ENCODE results near the gene KCNJ10.
A peak's percentile ranks its signal among the peaks of the same experiment; 100 is the strongest.
"Not testable (repeated sequence)": the region's sequence is repeated elsewhere in the genome, so short reads cannot be mapped to it uniquely, and the experiment has no call there.

The KCNJ10 gene

GRCh38 chr1:160056648-160057169 is 13.3 kb downstream of the KCNJ10 start:
- peaks cover 2% of the 10 kb centered on the region for H3K36me3 Mint-ChIP-seq (ENCODE audit: insufficient read depth)
- ATAC-seq (replicated peaks; ENCODE audit: extremely low read depth, poor library complexity, severe bottlenecking) (no peak), DNase-seq (ENCODE audit: low spot score in 2 of 2) (no peak)
- no peaks in the 10 kb centered on the region for H3K9me3 Mint-ChIP-seq
- H3K27ac Mint-ChIP-seq (ENCODE audit: low read depth): no peak overlapping the region
- H3K27me3 Mint-ChIP-seq: peaks cover 86% of the 10 kb centered on the region
- no peaks in the 10 kb centered on the region for H3K4me1 Mint-ChIP-seq
- H3K4me3 Mint-ChIP-seq: no peak overlapping the region

DNA sequence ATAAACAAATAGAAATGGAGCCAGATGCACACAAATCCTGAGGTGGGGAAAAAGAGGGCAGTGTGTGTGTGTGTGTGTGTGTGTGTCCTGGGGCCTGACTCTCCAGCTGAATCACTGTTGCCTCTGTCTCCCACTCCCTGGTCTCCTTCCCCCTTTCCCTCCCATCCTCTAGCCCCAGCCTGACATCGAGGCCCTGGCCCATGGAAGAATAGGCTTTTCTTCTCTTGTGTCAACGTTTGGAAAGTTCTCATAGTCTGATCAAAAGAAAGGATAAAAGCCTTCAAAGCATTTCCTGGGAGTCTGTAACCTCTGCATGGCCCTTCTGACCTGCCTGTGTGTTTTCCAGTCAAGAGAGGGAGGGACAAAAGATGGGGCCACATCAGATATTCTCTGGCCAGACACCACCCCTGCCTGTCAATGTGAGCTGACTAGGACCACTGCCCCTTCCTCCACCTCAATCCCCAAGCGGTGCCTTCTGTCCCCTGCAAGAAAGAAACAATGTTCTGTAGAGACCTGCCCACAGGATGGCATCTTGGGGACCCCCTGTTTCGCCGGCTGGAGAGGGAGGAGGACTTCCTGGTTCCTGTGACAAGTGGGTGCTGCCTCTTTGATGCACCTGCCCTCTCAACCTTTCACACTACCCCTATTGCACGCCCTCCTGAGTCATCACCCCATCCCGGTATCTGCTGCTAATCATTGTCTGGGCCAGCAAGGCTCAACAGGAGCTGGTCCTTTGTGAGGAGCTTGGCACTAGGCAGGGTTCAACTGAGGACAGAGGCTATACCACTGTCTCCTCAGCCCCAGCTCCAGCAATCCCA is 16.2 kb downstream of the KCNJ10 start:
- H3K36me3 Mint-ChIP-seq (ENCODE audit: insufficient read depth): peaks cover 2% of the 10 kb centered on the region
- no peaks in the 10 kb centered on the region for H3K9me3 Mint-ChIP-seq
- ATAC-seq (replicated peaks; ENCODE audit: extremely low read depth, poor library complexity, severe bottlenecking) (no peak), DNase-seq (ENCODE audit: low spot score in 2 of 2) (no peak)
- no peak overlapping the region for H3K27ac Mint-ChIP-seq (ENCODE audit: low read depth)
- peaks cover 95% of the 10 kb centered on the region for H3K27me3 Mint-ChIP-seq
- no peak overlapping the region for H3K4me3 Mint-ChIP-seq
- no peaks in the 10 kb centered on the region for H3K4me1 Mint-ChIP-seq

DNA sequence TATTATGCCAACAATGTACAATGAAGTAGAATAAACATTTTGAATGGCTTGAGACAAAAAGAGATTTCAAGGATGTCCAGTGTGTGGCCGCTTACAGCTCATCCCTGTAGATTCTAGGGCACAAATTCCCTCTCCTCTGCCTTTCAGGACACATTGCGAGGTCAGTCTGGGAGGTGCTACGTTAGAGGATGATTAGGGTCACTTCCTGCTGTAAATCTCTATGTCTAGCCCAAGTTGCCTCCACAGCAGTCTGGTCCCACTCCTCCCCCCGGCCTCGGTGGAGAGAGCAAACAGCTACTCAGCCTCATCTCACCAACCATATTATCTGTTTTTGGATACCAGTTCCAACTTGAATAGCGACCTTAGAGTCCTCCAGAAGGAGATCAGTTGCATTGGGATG is 17.0 kb downstream of the KCNJ10 start:
- no peak overlapping the region for H3K27ac Mint-ChIP-seq (ENCODE audit: low read depth)
- ATAC-seq (replicated peaks; ENCODE audit: extremely low read depth, poor library complexity, severe bottlenecking) (no peak), DNase-seq (ENCODE audit: low spot score in 2 of 2) (no peak)
- no peak overlapping the region for H3K4me3 Mint-ChIP-seq
- H3K9me3 Mint-ChIP-seq: no peaks in the 10 kb centered on the region
- H3K36me3 Mint-ChIP-seq (ENCODE audit: insufficient read depth): peaks cover 2% of the 10 kb centered on the region
- H3K4me1 Mint-ChIP-seq: no peaks in the 10 kb centered on the region
- H3K27me3 Mint-ChIP-seq: peaks cover 89% of the 10 kb centered on the region

DNA sequence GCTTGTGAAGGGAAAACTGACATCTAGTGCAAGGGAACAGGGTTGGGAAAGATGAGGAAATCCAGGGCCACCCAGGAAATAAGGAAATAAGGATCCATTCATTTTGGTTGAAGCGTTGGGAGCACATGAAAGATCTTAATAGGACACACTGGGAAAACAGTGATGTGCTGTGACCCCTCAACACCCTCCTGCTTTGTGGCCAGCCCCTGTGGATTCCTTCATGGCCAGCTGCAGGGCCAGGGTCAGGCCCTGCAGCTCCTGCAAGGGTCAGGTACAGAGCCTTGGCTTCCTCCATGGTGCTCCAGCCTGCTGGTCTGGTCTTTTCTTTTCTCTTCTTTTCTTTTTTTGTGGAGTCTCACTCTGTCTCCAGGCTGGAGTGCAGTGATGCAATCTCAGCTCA is 19.3 kb downstream of the KCNJ10 start:
- H3K9me3 Mint-ChIP-seq: no peaks in the 10 kb centered on the region
- no peak for ATAC-seq (replicated peaks; ENCODE audit: extremely low read depth, poor library complexity, severe bottlenecking)
- peaks cover 12% of the 10 kb centered on the region for H3K4me1 Mint-ChIP-seq
- peaks cover 2% of the 10 kb centered on the region for H3K36me3 Mint-ChIP-seq (ENCODE audit: insufficient read depth)
- no peak overlapping the region for H3K27ac Mint-ChIP-seq (ENCODE audit: low read depth)
- H3K4me3 Mint-ChIP-seq: no peak overlapping the region
- no peak for DNase-seq (ENCODE audit: low spot score in 2 of 2)
- peaks cover 76% of the 10 kb centered on the region for H3K27me3 Mint-ChIP-seq

GRCh38 chr1:160050182-160050581 is 19.8 kb downstream of the KCNJ10 start:
- Mint-ChIP-seq H3K27me3 (peaks cover 72% of the 10 kb centered on the region), H3K4me1 (peaks cover 12% of the 10 kb centered on the region)
- not testable (repeated sequence) for H3K9me3 Mint-ChIP-seq; H3K4me3 Mint-ChIP-seq; H3K27ac Mint-ChIP-seq (ENCODE audit: low read depth); DNase-seq (ENCODE audit: low spot score in 2 of 2); H3K36me3 Mint-ChIP-seq (ENCODE audit: insufficient read depth); ATAC-seq (replicated peaks; ENCODE audit: extremely low read depth, poor library complexity, severe bottlenecking)

- Mint-ChIP-seq H3K36me3 (ENCODE audit: insufficient read depth) (peaks cover 2% of the 10 kb centered on the region), H3K27ac (ENCODE audit: low read depth) (no peak overlapping the region), H3K4me1 (peaks cover 12% of the 10 kb centered on the region), H3K9me3 (no peaks in the 10 kb centered on the region), H3K4me3 (no peak overlapping the region), H3K27me3 (peaks cover 61% of the 10 kb centered on the region)
- no peak for ATAC-seq (replicated peaks; ENCODE audit: extremely low read depth, poor library complexity, severe bottlenecking)
- no peak for DNase-seq (ENCODE audit: low spot score in 2 of 2)
Observed at GRCh38 chr1:160049101-160049500, 20.9 kb downstream of the KCNJ10 start.

GRCh38 chr1:160048335-160048734 is 21.6 kb downstream of the KCNJ10 start:
- Mint-ChIP-seq H3K9me3 (no peaks in the 10 kb centered on the region), H3K4me1 (peaks cover 12% of the 10 kb centered on the region), H3K27me3 (peaks cover 53% of the 10 kb centered on the region), H3K27ac (ENCODE audit: low read depth) (no peak overlapping the region), H3K4me3 (no peak overlapping the region), H3K36me3 (ENCODE audit: insufficient read depth) (peaks cover 2% of the 10 kb centered on the region)
- DNase-seq (ENCODE audit: low spot score in 2 of 2) (no peak), ATAC-seq (replicated peaks; ENCODE audit: extremely low read depth, poor library complexity, severe bottlenecking) (no peak)

DNA sequence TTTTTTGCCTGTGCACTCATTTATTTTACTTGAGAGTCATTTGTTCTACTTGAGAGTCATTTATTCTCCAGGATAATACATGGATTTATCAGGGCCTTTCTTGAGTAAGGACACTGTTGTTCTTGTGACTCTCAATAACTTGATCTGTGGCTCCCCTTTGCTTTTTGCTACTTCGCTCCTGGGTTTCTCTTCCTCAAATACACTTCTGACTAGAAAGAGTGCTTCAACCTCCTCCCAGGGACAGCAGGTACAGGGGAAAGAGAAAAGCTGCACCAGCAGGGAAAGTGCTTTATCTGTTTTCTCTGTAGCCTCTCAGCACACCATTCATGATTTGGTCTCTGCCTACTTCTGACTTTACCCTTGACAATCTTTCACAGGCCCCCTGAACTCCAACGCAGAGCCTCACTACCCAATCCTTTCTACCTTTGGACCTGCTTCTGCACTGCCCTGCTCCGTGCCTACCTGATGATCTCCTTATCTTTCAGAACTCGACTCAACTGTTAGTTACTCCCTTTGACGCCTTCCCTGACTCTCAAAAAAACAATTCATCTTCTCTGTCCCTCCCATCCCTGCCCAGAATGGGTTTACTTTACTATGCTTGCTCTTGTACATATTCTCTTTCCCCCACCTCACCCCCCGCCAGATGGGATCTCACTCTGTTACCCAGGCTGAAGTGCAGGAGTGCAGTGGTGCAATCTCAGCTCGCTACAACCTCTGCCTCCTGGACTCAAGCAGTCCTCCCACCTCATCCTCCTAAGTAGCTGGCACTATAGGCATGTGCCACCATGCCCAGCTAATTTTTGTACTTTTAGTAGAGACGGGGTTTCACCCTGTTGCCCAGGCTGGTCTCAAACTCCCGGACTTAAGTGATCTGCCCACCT is 22.6 kb downstream of the KCNJ10 start:
- Mint-ChIP-seq H3K27ac (ENCODE audit: low read depth) (no peak overlapping the region), H3K4me3 (peak overlapping the region; percentile 51), H3K4me1 (peaks cover 12% of the 10 kb centered on the region), H3K27me3 (peaks cover 47% of the 10 kb centered on the region), H3K36me3 (ENCODE audit: insufficient read depth) (peaks cover 2% of the 10 kb centered on the region), H3K9me3 (no peaks in the 10 kb centered on the region)
- no peak for DNase-seq (ENCODE audit: low spot score in 2 of 2)
- no peak for ATAC-seq (replicated peaks; ENCODE audit: extremely low read depth, poor library complexity, severe bottlenecking)

- H3K4me1 Mint-ChIP-seq: peaks cover 12% of the 10 kb centered on the region
- peak; percentile 52 for ATAC-seq (replicated peaks; ENCODE audit: extremely low read depth, poor library complexity, severe bottlenecking)
- H3K9me3 Mint-ChIP-seq: no peaks in the 10 kb centered on the region
- H3K4me3 Mint-ChIP-seq: peak overlapping the region; percentile 51
- no peak for DNase-seq (ENCODE audit: low spot score in 2 of 2)
- no peak overlapping the region for H3K27ac Mint-ChIP-seq (ENCODE audit: low read depth)
- H3K27me3 Mint-ChIP-seq: peaks cover 46% of the 10 kb centered on the region
- no peaks in the 10 kb centered on the region for H3K36me3 Mint-ChIP-seq (ENCODE audit: insufficient read depth)
Observed at GRCh38 chr1:160046494-160047110, 23.4 kb downstream of the KCNJ10 start.

DNA sequence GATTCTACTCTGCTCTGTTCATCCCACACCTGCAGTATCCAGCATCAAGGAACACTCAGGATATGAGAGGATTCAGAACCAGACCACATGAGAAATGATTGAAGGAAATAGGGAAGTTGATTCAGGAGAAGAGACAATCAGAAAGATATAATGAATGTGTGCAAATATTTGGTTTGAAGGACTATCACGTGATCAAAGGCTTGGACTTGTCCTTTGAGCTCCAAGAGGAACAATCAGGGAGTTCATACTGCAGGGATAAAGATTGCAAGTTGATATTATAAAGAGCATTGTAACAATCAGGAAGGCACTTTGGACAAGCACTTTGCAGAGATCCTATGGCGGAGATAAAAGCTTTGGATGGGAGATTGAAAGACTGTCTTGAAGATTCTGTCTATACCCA is 24.3 kb downstream of the KCNJ10 start:
- ATAC-seq (replicated peaks; ENCODE audit: extremely low read depth, poor library complexity, severe bottlenecking): no peak
- no peak overlapping the region for H3K4me3 Mint-ChIP-seq
- no peaks in the 10 kb centered on the region for H3K36me3 Mint-ChIP-seq (ENCODE audit: insufficient read depth)
- H3K9me3 Mint-ChIP-seq: no peaks in the 10 kb centered on the region
- DNase-seq (ENCODE audit: low spot score in 2 of 2): no peak
- peaks cover 36% of the 10 kb centered on the region for H3K27me3 Mint-ChIP-seq
- peaks cover 12% of the 10 kb centered on the region for H3K4me1 Mint-ChIP-seq
- no peak overlapping the region for H3K27ac Mint-ChIP-seq (ENCODE audit: low read depth)

- Mint-ChIP-seq H3K27me3 (peaks cover 19% of the 10 kb centered on the region), H3K27ac (ENCODE audit: low read depth) (no peak overlapping the region), H3K9me3 (no peaks in the 10 kb centered on the region), H3K4me1 (peaks cover 12% of the 10 kb centered on the region), H3K36me3 (ENCODE audit: insufficient read depth) (no peaks in the 10 kb centered on the region), H3K4me3 (no peak overlapping the region)
- no peak for DNase-seq (ENCODE audit: low spot score in 2 of 2)
- no peak for ATAC-seq (replicated peaks; ENCODE audit: extremely low read depth, poor library complexity, severe bottlenecking)
Observed at GRCh38 chr1:160043543-160043942, 26.4 kb downstream of the KCNJ10 start.

DNA sequence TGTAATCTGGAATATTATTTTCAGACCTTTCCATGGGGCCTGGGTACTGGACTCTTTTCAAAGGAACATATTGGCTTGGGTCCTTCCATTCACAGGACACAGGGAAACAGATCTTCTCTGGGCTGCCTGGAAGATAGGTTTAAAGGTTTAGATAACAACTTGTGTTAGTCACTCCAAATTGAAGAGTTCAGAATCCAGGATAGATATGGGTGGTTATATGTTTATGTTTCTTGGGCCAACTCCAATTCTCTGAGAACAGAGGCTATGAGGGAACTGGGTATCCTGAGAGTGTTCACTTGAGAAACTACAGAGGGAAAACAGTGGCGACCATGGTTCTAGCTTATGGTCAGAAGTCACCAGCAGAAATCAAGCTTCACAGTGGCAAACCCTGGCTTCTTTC is 29.5 kb downstream of the KCNJ10 start:
- DNase-seq (ENCODE audit: low spot score in 2 of 2) (no peak), ATAC-seq (replicated peaks; ENCODE audit: extremely low read depth, poor library complexity, severe bottlenecking) (no peak)
- Mint-ChIP-seq H3K4me1 (no peaks in the 10 kb centered on the region), H3K36me3 (ENCODE audit: insufficient read depth) (no peaks in the 10 kb centered on the region), H3K27ac (ENCODE audit: low read depth) (no peak overlapping the region), H3K4me3 (no peak overlapping the region), H3K27me3 (peaks cover 6% of the 10 kb centered on the region), H3K9me3 (no peaks in the 10 kb centered on the region)

Data from central memory CD8-positive, alpha-beta T cell (primary cell).